Measurements from ENCODE around the gene TNFAIP2. TPM values are rescaled to one million over a fixed set of nuclear protein-coding genes. Genes with fewer than 3 reads are reported as not detected.

The TNFAIP2 gene
- total RNA-seq, 2 experiments from 2014 or later, result not detected

- Histone ChIP-seq H3K4me1 (ENCODE audit: insufficient read depth, low read length, poor library complexity, severe bottlenecking) (no peaks in the 10 kb centered on the region), H3K36me3 (ENCODE audit: insufficient read depth, low read length) (no peaks in the 10 kb centered on the region), H3K79me2 (ENCODE audit: insufficient read depth, low read depth, low read length) (no peaks in the 10 kb centered on the region), H3K9me3 (ENCODE audit: low read length) (no peaks in the 10 kb centered on the region), H2AFZ (ENCODE audit: low read length) (no peak overlapping the region), H4K20me1 (ENCODE audit: insufficient read depth, low read length) (no peaks in the 10 kb centered on the region), H3K4me3 (ENCODE audit: low read depth, low read length, poor library complexity, severe bottlenecking) (no peak overlapping the region), H3K27ac (ENCODE audit: low read depth, low read length, poor library complexity, severe bottlenecking) (no peak overlapping the region), H3K9me2 (ENCODE audit: insufficient read depth, low read length) (no peaks in the 10 kb centered on the region), H3K4me2 (ENCODE audit: low read length) (no peak overlapping the region)
- ChIA-PET POLR2A (no interaction called here), CTCF (ENCODE audit: unreplicated experiment) (no interaction called here)
- intact Hi-C loops (cut with micrococcal nuclease; ENCODE audit: unreplicated experiment), result no loop called here
- no TSS peak for BruUV-seq (replicated peaks)
- DNase-seq (ENCODE audit: low spot score), result no peak
- TF ChIP-seq EZH2phosphoT487 (IDR thresholded peaks at IDR 0.05; ENCODE audit: borderline replicate concordance, low read depth, low read length), result no peak
- TF ChIP-seq, protein P1, sequence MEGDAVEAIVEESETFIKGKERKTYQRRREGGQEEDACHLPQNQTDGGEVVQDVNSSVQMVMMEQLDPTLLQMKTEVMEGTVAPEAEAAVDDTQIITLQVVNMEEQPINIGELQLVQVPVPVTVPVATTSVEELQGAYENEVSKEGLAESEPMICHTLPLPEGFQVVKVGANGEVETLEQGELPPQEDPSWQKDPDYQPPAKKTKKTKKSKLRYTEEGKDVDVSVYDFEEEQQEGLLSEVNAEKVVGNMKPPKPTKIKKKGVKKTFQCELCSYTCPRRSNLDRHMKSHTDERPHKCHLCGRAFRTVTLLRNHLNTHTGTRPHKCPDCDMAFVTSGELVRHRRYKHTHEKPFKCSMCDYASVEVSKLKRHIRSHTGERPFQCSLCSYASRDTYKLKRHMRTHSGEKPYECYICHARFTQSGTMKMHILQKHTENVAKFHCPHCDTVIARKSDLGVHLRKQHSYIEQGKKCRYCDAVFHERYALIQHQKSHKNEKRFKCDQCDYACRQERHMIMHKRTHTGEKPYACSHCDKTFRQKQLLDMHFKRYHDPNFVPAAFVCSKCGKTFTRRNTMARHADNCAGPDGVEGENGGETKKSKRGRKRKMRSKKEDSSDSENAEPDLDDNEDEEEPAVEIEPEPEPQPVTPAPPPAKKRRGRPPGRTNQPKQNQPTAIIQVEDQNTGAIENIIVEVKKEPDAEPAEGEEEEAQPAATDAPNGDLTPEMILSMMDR (conservative IDR thresholded peaks at IDR 0.05; ENCODE audit: low read length), result no peak
These were observed 32.6 kb downstream of the TNFAIP2 start for GRCh38 chr14:103155826-103156394.

- no peak for DNase-seq (ENCODE audit: low spot score)
- Histone ChIP-seq H4K20me1 (ENCODE audit: insufficient read depth, low read length) (no peaks in the 10 kb centered on the region), H3K4me3 (ENCODE audit: low read depth, low read length, poor library complexity, severe bottlenecking) (no peak overlapping the region), H3K9me2 (ENCODE audit: insufficient read depth, low read length) (no peaks in the 10 kb centered on the region), H3K9me3 (ENCODE audit: low read length) (no peaks in the 10 kb centered on the region), H2AFZ (ENCODE audit: low read length) (no peak overlapping the region), H3K27ac (ENCODE audit: low read depth, low read length, poor library complexity, severe bottlenecking) (no peak overlapping the region), H3K4me2 (ENCODE audit: low read length) (no peak overlapping the region), H3K4me1 (ENCODE audit: insufficient read depth, low read length, poor library complexity, severe bottlenecking) (no peaks in the 10 kb centered on the region), H3K36me3 (ENCODE audit: insufficient read depth, low read length) (no peaks in the 10 kb centered on the region), H3K79me2 (ENCODE audit: insufficient read depth, low read depth, low read length) (no peaks in the 10 kb centered on the region)
- CTCF ChIA-PET (ENCODE audit: unreplicated experiment), result no interaction called here
- POLR2A ChIA-PET, result no interaction called here
- BruUV-seq (replicated peaks), result no TSS peak
- intact Hi-C loops (cut with micrococcal nuclease; ENCODE audit: unreplicated experiment), result no loop called here
- TF ChIP-seq, protein P1 (conservative IDR thresholded peaks at IDR 0.05; ENCODE audit: low read length), result no peak
- no peak for TF ChIP-seq EZH2phosphoT487 (IDR thresholded peaks at IDR 0.05; ENCODE audit: borderline replicate concordance, low read depth, low read length)
These were observed 33.6 kb downstream of the TNFAIP2 start for GRCh38 chr14:103156651-103157378.

DNA sequence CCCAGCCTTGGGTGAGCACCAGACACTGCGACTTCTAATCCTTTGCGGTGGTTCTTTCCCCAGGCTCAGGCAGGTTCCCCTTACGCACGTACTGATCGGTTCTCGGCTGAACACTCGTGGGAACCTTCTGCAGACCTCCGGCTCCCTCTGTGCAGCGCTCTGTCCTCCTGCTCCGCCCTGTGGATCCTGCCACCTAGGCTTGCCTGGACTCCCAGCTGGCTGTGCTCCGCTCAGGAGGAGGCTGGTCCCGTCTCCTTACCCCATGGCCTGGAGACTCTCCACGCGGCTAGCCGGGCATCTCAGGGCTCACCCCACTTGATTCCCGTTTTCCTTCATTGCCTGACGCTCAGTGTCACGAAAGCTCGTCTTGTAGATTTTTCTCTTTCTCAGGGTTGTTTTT is 34.7 kb downstream of the TNFAIP2 start:
- BruUV-seq (replicated peaks), result no TSS peak
- CTCF ChIA-PET (ENCODE audit: unreplicated experiment), result no interaction called here
- H3K79me2 ChIP-seq (ENCODE audit: insufficient read depth, low read depth, low read length), result no peaks in the 10 kb centered on the region
- no peak for TF ChIP-seq EZH2phosphoT487 (IDR thresholded peaks at IDR 0.05; ENCODE audit: borderline replicate concordance, low read depth, low read length)
- TF ChIP-seq, protein P1 (conservative IDR thresholded peaks at IDR 0.05; ENCODE audit: low read length), result no peak
- H3K4me3 ChIP-seq (ENCODE audit: low read depth, low read length, poor library complexity, severe bottlenecking), result no peak overlapping the region
- no peak overlapping the region for H3K27ac ChIP-seq (ENCODE audit: low read depth, low read length, poor library complexity, severe bottlenecking)
- POLR2A ChIA-PET, result no interaction called here
- no peak overlapping the region for H2AFZ ChIP-seq (ENCODE audit: low read length)
- no peaks in the 10 kb centered on the region for H3K9me2 ChIP-seq (ENCODE audit: insufficient read depth, low read length)
- H3K4me2 ChIP-seq (ENCODE audit: low read length), result no peak overlapping the region
- no peaks in the 10 kb centered on the region for H3K36me3 ChIP-seq (ENCODE audit: insufficient read depth, low read length)
- H3K4me1 ChIP-seq (ENCODE audit: insufficient read depth, low read length, poor library complexity, severe bottlenecking), result no peaks in the 10 kb centered on the region
- no peak for DNase-seq (ENCODE audit: low spot score)
- intact Hi-C loops (cut with micrococcal nuclease; ENCODE audit: unreplicated experiment), result no loop called here
- H4K20me1 ChIP-seq (ENCODE audit: insufficient read depth, low read length), result no peaks in the 10 kb centered on the region
- 0 out of 2 replicates have a peak, but pooled peaks cover 4% of the 10 kb centered on the region for H3K9me3 ChIP-seq (ENCODE audit: low read length)
